K562 (cell line): ENCODE data around the gene MAGEC2. TPM values are rescaled to one million over a fixed set of nuclear protein-coding genes. Genes with fewer than 3 reads are reported as not detected.

ENCODE experiments used
- ATAC-seq: fragments of 200-7000 bp; cut with Tn5 transposase; 3 replicates; pipeline ENCODE4 v1.9.1; 2020; ENCODE audit warnings: moderate library complexity
- Bru-seq: library from RNA; stranded (reverse); fragments of 400-500 nt; gene quantifications from one replicate; lab custom pipeline; 2021; lab: Mats Ljungman, UMichigan
- BruChase-seq, 2 experiments: library from RNA; stranded (reverse); fragments of 400-500 nt; gene quantifications; one replicate each; lab custom pipeline; 2021; lab: Mats Ljungman, UMichigan
- BruUV-seq: library from RNA; stranded (reverse); fragments of 400-500 nt; replicated peaks from 2 replicates; lab custom pipeline; 2021; lab: Mats Ljungman, UMichigan
- CTCF ChIA-PET: fragments of 300-600 bp; formaldehyde crosslinking; extraction: SDS; loops from one replicate; lab custom pipeline; 2021; ENCODE audit warnings: low intra/inter-chr PET ratio; lab: Yijun Ruan, JAX
- POLR2A ChIA-PET: fragments of 300-600, 350-650 bp; sonication (Branson Sonifier 250); formaldehyde crosslinking; extraction: SDS; loops from one replicate; lab custom pipeline; 2021; ENCODE audit warnings: antibody characterized with exemption, inconsistent platforms; lab: Yijun Ruan, JAX
- DNase-seq, 4 experiments: peaks; one replicate each; pipeline versions ENCODE4 v3.0.0 to v3.0.0-alpha.2; 2011 to 2018; ENCODE audit warnings: low spot score in 3 of 4, mixed read lengths in 3 of 4; ENCODE audit errors: extremely low read depth in 1 of 4
- FAIRE-seq: peaks from 2 replicates; lab custom pipeline; 2011; peaks lifted over from hg19 to GRCh38; lab: Jason Lieb, UNC
- H2AFZ ChIP-seq: 2 replicates; pipeline ENCODE4 v1.6.0; 2011; ENCODE audit warnings: low read depth, low read length, control low read depth, inconsistent platforms
- H3K27ac ChIP-seq: fragments of 200-600 bp; 3 replicates; pipeline ENCODE4 v1.8.0; 2011; ENCODE audit warnings: low read depth, mild to moderate bottlenecking, control low read depth, inconsistent platforms, low read length, moderate library complexity, mixed read lengths; ENCODE audit errors: extremely low read depth
- H3K27me3 ChIP-seq, 2 experiments: fragments of 300-600 bp in 1 of 2; 2 replicates in 1 of 2; 3 replicates in 1 of 2; pipeline versions ENCODE4 v1.6.0 to v1.8.0; 2011; ENCODE audit warnings: inconsistent platforms in 2 of 2, low read length in 2 of 2, mild to moderate bottlenecking in 1 of 2, mixed read lengths in 1 of 2, moderate library complexity in 1 of 2; ENCODE audit not compliant: control insufficient read depth in 2 of 2, insufficient read depth in 2 of 2
- H3K36me3 ChIP-seq: fragments of 300-600 bp; 3 replicates; pipeline ENCODE4 v1.8.0; 2011; ENCODE audit warnings: mild to moderate bottlenecking, low read length, inconsistent platforms; ENCODE audit not compliant: control insufficient read depth, insufficient read depth
- H3K4me1 ChIP-seq, 2 experiments: fragments of 200-600 bp in 1 of 2; replicated peaks in 1 of 2; 2 replicates in 1 of 2; 3 replicates in 1 of 2; pipeline versions ENCODE4 v1.5.1 to v1.8.0; 2011; ENCODE audit warnings: inconsistent platforms in 2 of 2, low read length in 2 of 2, mild to moderate bottlenecking in 1 of 2, mixed read lengths in 1 of 2, moderate library complexity in 1 of 2; ENCODE audit not compliant: control insufficient read depth in 2 of 2, insufficient read depth in 2 of 2
- H3K4me2 ChIP-seq: 2 replicates; pipeline ENCODE4 v1.6.1; 2011; ENCODE audit warnings: low read length, control low read depth, inconsistent platforms, mixed read lengths; ENCODE audit not compliant: insufficient read depth
- H3K4me3 ChIP-seq: fragments of 200-600 bp; sonication (generic), shearing (Covaris generic); 2 replicates; pipeline ENCODE4 v1.5.1; 2016; ENCODE audit warnings: control low read depth, inconsistent platforms
- H3K79me2 ChIP-seq: fragments of 200-600 bp; 3 replicates; pipeline ENCODE4 v1.8.0; 2011; ENCODE audit warnings: low read length, inconsistent platforms; ENCODE audit not compliant: control insufficient read depth, insufficient read depth
- H3K9ac ChIP-seq, 2 experiments: 2 replicates each; pipeline versions ENCODE4 v1.6.0 to v1.6.1; 2011; ENCODE audit warnings: low read depth in 2 of 2, low read length in 2 of 2, control low read depth in 1 of 2, inconsistent platforms in 1 of 2, mild to moderate bottlenecking in 1 of 2, mixed read lengths in 1 of 2; ENCODE audit not compliant: insufficient read depth in 1 of 2
- H3K9me1 ChIP-seq: one replicate; pipeline ENCODE4 v1.6.0; 2011; ENCODE audit warnings: inconsistent platforms, mild to moderate bottlenecking, low read length, moderate library complexity; ENCODE audit not compliant: control insufficient read depth, insufficient read depth
- H3K9me3 ChIP-seq: replicated peaks from 2 replicates; pipeline ENCODE4 v1.5.1; 2011; ENCODE audit warnings: low read depth, low read length, inconsistent platforms; ENCODE audit not compliant: control insufficient read depth, insufficient read depth
- H4K20me1 ChIP-seq: replicated peaks from 2 replicates; pipeline ENCODE4 v1.6.1; 2011; ENCODE audit warnings: low read length, inconsistent platforms, mixed read lengths; ENCODE audit not compliant: control insufficient read depth, insufficient read depth
- GMEB1 ChIP-seq: fragments of 250-450 bp; sonication (Bioruptor Pico); IDR thresholded peaks from 2 replicates; pipeline ENCODE4 v1.4.0; 2020; ENCODE audit warnings: mild to moderate bottlenecking
- POLR2G ChIP-seq: fragments of 200-400 bp; formaldehyde crosslinking; IDR thresholded peaks from 2 replicates; pipeline ENCODE4 v1.6.1; 2017; ENCODE audit warnings: low read depth, mild to moderate bottlenecking, antibody characterized with exemption, low read length, moderate library complexity
- RERE ChIP-seq: sonication (generic); formaldehyde crosslinking; IDR thresholded peaks from 2 replicates; pipeline ENCODE4 v1.8.0; 2023; ENCODE audit warnings: missing genetic modification reagents, mild to moderate bottlenecking, borderline replicate concordance
- VEZF1 ChIP-seq: fragments of 200-800 bp; sonication (Bioruptor generic); IDR thresholded peaks from 2 replicates; pipeline ENCODE4 v1.6.1; 2017; ENCODE audit warnings: missing genetic modification characterization, missing compliant biosample characterization
- WGBS: fragments of 100-300 bp; shearing (Covaris generic); methylation state at CpG from one replicate; pipeline ENCODE4 v1.1.6; 2016; ENCODE audit warnings: low coverage, mixed read lengths; ENCODE audit not compliant: insufficient coverage; ENCODE audit errors: missing lambda C conversion rate; 5-methylcytosine and 5-hydroxymethylcytosine counted together
- in situ Hi-C: fragments of 300-500 bp; cut with MboI; formaldehyde crosslinking; loops from 4 replicates; pipeline ENCODE4 v1.15.0; 2018; ENCODE audit warnings: inconsistent platforms, mixed read lengths
- intact Hi-C: fragments of 100-400 bp; cut with micrococcal nuclease; formaldehyde crosslinking; loops from 2 replicates; pipeline ENCODE4 v1.14.2; 2022
- long read RNA-seq, 3 experiments: library from polyadenylated mRNA in 2 of 3; library from RNA in 1 of 3; unstranded in 2 of 3; stranded (forward) in 1 of 3; transcript quantifications; one replicate each; pipeline ENCODE4 v2.0.0, GENCODE V29; 2019 to 2022
- polyA minus RNA-seq, 3 experiments: library from RNA; depleted of rRNA, polyadenylated mRNA; stranded (reverse); fragments of >200 nt; gene quantifications; 2 replicates each; pipeline ENCODE4 v1.2.3, GENCODE V29; 2011
- polyA plus RNA-seq, 8 experiments: library from polyadenylated mRNA; depleted of rRNA in 4 of 8; stranded (reverse) in 5 of 8; unstranded in 3 of 8; fragments of >200 nt; fragmentation: Nextera tagmentation in 2 of 8; fragmentation: Illumina TruSeq in 1 of 8; extraction: Ambion mirVana in 2 of 8; extraction: Trizol in 1 of 8; gene quantifications; 2 replicates each; pipeline versions ENCODE4 v1.2.1 to v1.2.3, GENCODE V29; 2011 to 2014; ENCODE audit warnings: inconsistent platforms in 1 of 8, missing spikeins in 1 of 8
- total RNA-seq, 7 experiments: library from RNA; depleted of rRNA in 6 of 7; stranded (reverse); fragments of >200 nt in 6 of 7; fragmentation: Illumina TruSeq in 2 of 7; extraction: Trizol in 2 of 7; gene quantifications; 2 replicates each; pipeline versions ENCODE4 v1.2.1 to v1.2.3, GENCODE V29; 2011 to 2021; ENCODE audit warnings: low replicate concordance in 1 of 7

MAGEC2 gene
- 4.8 and 6.7 TPM in 2 replicates for total RNA-seq (2011; cell fraction: chromatin; rRNA removed; ENCODE audit: low replicate concordance)
- total RNA-seq (2011; cell fraction: nucleolus; rRNA removed), result 5.5 and 8.9 TPM in 2 replicates
- 11.5 and 11.8 TPM in 2 replicates for total RNA-seq (2011; cell fraction: nucleoplasm; rRNA removed)
- total RNA-seq (2014; rRNA removed), result 62.3 and 78.8 TPM in 2 replicates
- total RNA-seq (2014; rRNA removed; fragmentation: Illumina TruSeq; extraction: Trizol), result 77.0 and 78.0 TPM in 2 replicates
- 74.8 and 78.9 TPM in 2 replicates for total RNA-seq (2015; rRNA removed; fragmentation: Illumina TruSeq; extraction: Trizol)
- total RNA-seq (2021), result 56.9 and 57.4 TPM in 2 replicates
- 9.1 and 33.6 TPM in 2 replicates for polyA plus RNA-seq (2011; rRNA removed)
- 6.0 and 31.3 TPM in 2 replicates for polyA plus RNA-seq (2011; cell fraction: cytosol; rRNA removed)
- polyA plus RNA-seq (2011; cell fraction: nucleus; rRNA removed), result 2.0 and 12.6 TPM in 2 replicates
- 65.5 and 70.9 TPM in 2 replicates for polyA plus RNA-seq (2012)
- polyA plus RNA-seq (2014; fragmentation: Illumina TruSeq; extraction: Trizol), result 72.2 and 85.9 TPM in 2 replicates
- polyA plus RNA-seq (2014; fragmentation: Nextera tagmentation; extraction: Ambion mirVana), result 100 to 1,000 TPM; 106 to 174 TPM
- polyA plus RNA-seq (2014; rRNA removed), result 70.2 and 77.6 TPM in 2 replicates
- 9.8 and 33.7 TPM in 2 replicates for polyA minus RNA-seq (2011; rRNA and poly(A)+ RNA removed)
- 4.8 and 14.5 TPM in 2 replicates for polyA minus RNA-seq (2011; cell fraction: cytosol; rRNA and poly(A)+ RNA removed)
- 0.81 and 9.0 TPM in 2 replicates for polyA minus RNA-seq (2011; cell fraction: nucleus; rRNA and poly(A)+ RNA removed)
- Bru-seq, nascent RNA, result percentile 84 among the genes with signal in this experiment
- percentile 90 among the genes with signal in this experiment for BruChase-seq, experiment 1, labeled RNA remaining after a 2-hour chase
- BruChase-seq, experiment 2, labeled RNA remaining after a 6-hour chase, result percentile 94 among the genes with signal in this experiment
- long read RNA-seq, experiment 1, transcript MAGEC2-201 (3 exons, 1,991 nt), result major isoform, 104 of 180 reads
- long read RNA-seq, experiment 1, partial matches to known transcripts, result 8 of 180 reads
- long read RNA-seq, experiment 1, other reads (novel, unspliced or antisense), result 68 of 180 reads
- long read RNA-seq, experiment 2, transcript MAGEC2-201 (3 exons, 1,991 nt), result major isoform, 27 of 44 reads
- long read RNA-seq, experiment 2, partial matches to known transcripts, result 0 of 44 reads
- long read RNA-seq, experiment 2, other reads (novel, unspliced or antisense), result 17 of 44 reads
- long read RNA-seq, experiment 3, transcript MAGEC2-201 (3 exons, 1,991 nt), result major isoform, 87 of 95 reads
- long read RNA-seq, experiment 3, partial matches to known transcripts, result 6 of 95 reads
- long read RNA-seq, experiment 3, other reads (novel, unspliced or antisense), result 2 of 95 reads

DNA sequence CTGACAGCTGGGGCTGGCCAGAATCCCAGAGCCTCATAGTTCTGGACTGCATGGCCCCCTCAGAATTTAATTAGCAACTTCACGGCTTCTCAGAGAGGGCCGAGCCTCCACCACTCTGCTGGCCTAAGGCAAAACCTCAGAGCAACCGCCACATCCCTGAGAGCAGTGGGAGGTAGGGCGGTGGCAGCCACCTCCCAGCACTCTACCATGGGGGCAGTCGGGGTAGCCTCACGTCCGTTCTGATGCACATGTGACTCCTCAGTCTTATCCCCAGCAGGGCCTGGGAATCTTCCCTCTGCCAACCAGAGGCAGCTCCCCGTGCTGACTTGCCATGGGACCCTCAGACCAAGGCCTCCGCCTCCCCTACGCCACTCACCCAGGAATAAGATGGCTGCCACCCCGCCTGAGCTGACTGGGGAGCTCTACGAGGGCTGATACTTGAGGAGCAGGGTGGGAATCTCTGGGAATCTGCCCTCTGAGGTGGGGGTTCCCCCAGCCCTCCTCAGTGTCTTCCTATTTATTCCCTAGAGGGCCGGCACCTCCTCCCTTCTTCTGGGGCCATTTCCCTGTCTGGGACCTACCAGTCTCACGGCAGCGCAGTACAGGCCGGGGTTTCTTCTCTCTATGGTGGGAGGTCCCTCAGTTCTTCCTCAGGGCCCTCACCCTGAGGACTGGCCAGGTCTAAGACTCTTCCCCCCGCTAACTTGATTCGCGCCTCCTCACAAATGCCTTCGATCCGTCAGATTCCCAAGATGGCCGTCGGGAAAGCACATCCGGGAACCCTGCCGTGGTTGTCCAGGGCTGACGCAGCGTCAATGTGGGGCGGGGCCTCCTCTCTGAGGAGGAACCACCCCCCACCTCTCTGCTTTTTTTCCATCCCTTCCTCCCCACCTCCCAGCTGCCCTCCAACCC lies at the start of gene MAGEC2:
Gene MAGEC2 (minus strand): TSS at position 769 of the 912 bp plus-strand sequence. CDS start 1,303 bp downstream, outside the sequence.
- Histone ChIP-seq H3K79me2 (peaks cover 15% of the 10 kb centered on the region), H3K9me3 (no peaks in the 10 kb centered on the region), H4K20me1 (no peaks in the 10 kb centered on the region), H3K4me2 (peak within 1 kb of the TSS; percentile 81), H3K36me3 (peaks cover 21% of the 10 kb centered on the region; the same call in 1 of the 3 replicates), H3K9ac (peak within 1 kb of the TSS; percentile 86 to 91), H3K9me1 (no peaks in the 10 kb centered on the region), H3K4me1 (no peaks in the 10 kb centered on the region; a peak in 1 of 5 replicates), H3K27me3 (no peaks in the 10 kb centered on the region), H3K27ac (peak within 1 kb of the TSS; percentile 77), H2AFZ (peak within 1 kb of the TSS; percentile 87), H3K4me3 (peak within 1 kb of the TSS; percentile 54)
- FAIRE-seq, result peak; percentile 78
- intact Hi-C loops, result no loop called here
- no TSS peak for BruUV-seq
- in situ Hi-C loops, result no loop called here
- POLR2A ChIA-PET, result interaction anchor here (1.0 kb wide), 1 partner anchor 10 kb away, joined by 3 read pairs; no protein-coding TSS in a partner anchor
- peak; percentile 96 for ATAC-seq
- DNase-seq, result peak; percentile 55 to 79 (median 60)
- CTCF ChIA-PET, result no interaction called here
- 5% methylated on average over 16 of the region's 28 CpGs for whole genome bisulfite sequencing
- peak; percentile 60 for TF ChIP-seq VEZF1 (CRISPR knock-in tag)
- peak; percentile 66 for TF ChIP-seq POLR2G
- TF ChIP-seq GMEB1 (CRISPR knock-in tag), result peak; percentile 59
- no peak for TF ChIP-seq RERE (CRISPR knock-in tag)
